ENCODE data around the gene SAMHD1.
"Not testable (repeated sequence)": the region's sequence is repeated elsewhere in the genome, so short reads cannot be mapped to it uniquely, and the experiment has no call there.

The SAMHD1 gene

DNA sequence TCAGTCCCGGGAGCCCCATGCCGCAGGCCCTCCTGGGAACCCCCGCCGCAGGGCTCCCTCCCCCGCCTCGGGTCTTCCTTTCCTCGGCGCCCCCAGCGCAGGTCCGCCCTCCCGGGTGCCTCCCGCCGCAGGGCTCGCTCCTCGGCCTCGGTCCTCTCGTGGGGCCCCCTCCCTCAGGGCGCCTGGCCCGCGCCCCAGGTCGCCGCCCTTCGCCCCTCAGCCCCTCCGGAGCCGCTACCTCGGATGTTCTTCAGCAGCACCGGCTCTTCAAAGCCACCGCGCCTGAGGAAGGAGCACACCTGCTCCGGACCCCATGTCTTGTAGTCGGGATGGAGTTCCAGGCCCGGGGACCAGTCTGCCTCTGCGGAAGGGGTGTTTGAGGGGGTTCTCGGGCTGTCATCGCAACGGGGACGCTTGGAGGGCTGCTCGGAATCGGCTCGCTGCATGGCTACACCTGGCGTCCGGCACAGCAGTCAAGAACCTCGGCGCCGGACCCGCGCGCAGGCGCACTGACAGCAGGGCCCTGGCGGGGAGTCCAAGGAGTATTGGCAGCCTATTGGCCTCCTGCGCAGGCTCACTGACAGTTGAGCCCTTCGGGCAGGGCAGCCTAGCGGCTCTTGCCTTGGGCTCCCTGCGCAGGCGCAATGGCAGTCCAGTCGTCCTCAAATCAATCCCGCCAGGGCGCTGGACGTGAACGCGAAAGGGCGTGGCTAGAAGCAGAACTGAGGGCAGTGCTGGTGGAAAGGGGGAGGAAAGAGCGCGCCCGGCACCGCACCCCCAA, at the start of gene SAMHD1:
SAMHD1 (minus strand) TSS at position 511 of the 781 bp plus-strand sequence; CDS start at position 446, 65 bp downstream.
- peak; percentile 67 for DNase-seq (ENCODE audit: low read depth, low spot score)

DNA sequence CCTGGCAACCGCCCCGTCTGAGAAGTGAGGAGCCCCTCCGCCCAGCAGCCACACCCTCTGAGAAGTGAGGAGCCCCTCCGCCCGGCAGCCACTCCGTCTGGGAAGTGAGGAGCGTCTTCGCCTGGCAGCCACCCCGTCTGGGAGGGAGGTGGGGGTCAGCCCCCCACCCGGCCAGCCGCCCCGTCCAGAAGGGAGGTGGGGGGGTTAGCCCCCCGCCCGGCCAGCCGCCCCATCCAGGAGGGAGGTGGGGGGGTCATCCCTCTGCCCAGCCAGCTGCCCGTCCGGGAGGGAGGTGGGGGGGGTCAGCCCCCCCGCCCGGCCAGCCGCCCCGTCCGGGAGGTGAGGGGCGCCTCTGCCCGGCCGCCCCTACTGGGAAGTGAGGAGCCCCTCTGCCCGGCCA, 48.7 kb upstream of the SAMHD1 start:
- not testable (repeated sequence) for DNase-seq (ENCODE audit: low read depth, low spot score); H3K27ac ChIP-seq

More for the DNA sequence above, at the start of gene SAMHD1:
- H3K27ac ChIP-seq: no peak within 1 kb of the TSS

DNA sequence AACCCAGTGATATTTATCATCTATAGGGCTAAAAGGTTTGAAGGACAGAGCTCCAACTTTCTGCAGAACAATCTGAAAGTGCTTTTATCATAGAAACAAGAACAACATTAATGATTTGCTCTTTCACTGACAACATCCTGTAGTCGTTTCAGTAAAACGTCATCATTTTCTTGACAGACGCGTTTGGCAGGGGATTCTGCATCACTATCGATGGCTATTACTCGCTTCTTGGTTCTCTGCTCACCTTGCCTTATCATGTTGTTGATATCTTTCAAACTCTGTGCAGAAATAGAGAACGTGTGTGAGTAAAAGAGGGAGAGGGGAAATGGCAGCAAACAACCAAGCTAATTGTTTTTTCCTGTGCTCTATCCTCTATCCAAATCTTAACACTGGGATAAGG, 47.1 kb upstream of the SAMHD1 start:
- no peak for DNase-seq (ENCODE audit: low read depth, low spot score)
- H3K27ac ChIP-seq: no peak overlapping the region

DNA sequence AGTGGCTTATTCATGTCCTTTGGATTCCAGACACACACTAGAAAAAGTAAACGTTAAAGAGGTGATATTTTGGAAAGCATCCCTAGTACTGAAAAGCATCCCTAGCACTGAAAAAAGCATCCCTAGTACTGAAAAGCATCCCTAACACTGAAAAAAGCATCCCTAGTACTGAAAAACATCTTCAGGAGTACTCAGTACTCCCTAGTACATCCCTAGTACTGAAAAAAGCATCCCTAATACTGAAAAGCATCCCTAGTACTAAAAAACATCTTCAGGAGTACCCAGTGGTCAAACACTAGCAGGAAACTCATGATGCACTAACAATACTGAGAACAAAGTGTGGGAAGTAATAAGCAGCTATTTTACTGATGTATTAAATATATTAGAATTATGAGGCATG, 45.6 kb upstream of the SAMHD1 start:
- H3K27ac ChIP-seq: no peak overlapping the region
- DNase-seq (ENCODE audit: low read depth, low spot score): no peak

DNA sequence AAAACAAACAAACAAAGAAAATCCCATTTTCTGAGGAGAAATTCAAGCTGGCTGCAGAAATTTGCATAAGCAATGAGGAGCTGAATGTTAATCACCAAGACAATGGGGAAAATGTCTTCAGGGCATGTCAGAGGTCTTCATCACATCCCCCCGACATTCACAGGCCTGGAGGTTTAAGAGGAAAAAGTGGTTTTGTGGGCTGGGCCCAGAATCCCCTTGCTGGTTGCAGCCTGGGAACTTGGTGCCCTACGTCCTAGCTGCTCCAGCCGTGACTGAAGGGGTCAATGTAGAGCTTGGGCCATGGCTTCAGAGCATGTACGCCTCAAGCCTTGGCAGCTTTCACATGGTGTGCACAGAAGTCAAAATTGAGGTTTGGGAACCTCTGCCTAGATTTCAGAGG, 42.7 kb upstream of the SAMHD1 start:
- not testable (repeated sequence) for H3K27ac ChIP-seq; DNase-seq (ENCODE audit: low read depth, low spot score)

DNA sequence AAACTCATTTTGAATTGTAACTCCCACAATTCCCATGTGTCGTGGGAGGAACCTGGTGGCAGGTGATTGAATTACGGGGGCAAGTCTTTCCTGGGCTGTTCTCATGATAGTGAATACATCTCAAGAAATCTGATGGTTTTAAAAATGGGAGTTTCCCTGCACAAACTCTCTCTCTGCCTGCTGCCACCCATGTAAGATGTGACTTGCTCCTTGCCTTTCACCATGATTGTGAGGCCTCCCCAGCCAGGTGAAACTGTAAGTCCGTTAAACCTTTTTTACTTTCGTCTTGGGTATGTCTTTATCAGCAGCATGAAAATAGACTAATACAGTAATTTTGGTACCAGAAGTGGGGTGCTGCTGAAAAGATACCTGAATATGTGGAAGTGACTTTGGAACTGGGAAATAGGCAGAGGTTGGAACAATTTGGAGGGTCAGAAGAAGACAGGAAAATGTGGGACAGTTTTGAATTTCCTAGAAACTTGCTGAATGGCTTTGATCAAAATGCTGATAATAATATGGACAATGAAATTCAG, 41.4 kb upstream of the SAMHD1 start:
- no peak for DNase-seq (ENCODE audit: low read depth, low spot score)
- H3K27ac ChIP-seq: no peak overlapping the region

DNA sequence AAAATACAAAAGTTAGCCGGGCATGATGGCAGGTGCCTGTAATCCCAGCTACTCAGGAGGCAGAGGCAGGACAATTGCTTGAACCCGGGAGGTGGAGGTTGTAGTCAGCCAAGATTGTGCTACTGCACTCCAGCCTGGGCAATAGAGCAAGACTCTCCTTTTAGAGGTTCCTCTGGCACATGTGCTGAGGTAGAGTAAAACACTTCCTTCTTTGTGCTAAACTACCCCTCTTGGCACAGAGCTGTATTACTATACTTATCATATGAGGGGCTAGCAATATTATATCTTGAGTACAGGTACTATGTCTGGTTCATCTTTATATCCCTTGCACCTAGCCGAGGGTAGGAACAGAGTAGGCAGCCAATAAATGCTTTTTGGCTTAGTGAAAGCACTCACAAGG, 40.2 kb upstream of the SAMHD1 start:
- no peak for DNase-seq (ENCODE audit: low read depth, low spot score)
- H3K27ac ChIP-seq: no peak overlapping the region

DNA sequence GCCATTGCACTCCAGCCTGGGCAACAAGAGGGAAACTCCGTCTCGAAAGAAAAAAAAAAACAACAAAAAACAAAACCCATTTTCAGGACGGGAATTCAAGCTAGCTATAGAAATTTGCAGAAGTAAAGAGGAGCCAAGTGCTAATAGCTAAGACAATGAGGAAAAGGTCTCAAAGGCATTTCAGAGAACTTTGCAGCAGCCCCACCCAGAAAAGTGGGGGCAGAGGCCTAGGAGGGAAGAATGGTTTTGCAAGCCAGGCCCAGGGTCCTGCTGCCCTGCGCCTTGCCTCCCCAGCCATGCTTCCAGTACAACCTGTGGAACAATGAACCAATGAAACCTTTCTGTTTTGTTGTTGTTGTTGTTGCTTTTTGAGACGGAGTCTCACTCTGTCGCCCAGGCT, 38.3 kb upstream of the SAMHD1 start:
- no peak for DNase-seq (ENCODE audit: low read depth, low spot score)
- no peak overlapping the region for H3K27ac ChIP-seq

DNA sequence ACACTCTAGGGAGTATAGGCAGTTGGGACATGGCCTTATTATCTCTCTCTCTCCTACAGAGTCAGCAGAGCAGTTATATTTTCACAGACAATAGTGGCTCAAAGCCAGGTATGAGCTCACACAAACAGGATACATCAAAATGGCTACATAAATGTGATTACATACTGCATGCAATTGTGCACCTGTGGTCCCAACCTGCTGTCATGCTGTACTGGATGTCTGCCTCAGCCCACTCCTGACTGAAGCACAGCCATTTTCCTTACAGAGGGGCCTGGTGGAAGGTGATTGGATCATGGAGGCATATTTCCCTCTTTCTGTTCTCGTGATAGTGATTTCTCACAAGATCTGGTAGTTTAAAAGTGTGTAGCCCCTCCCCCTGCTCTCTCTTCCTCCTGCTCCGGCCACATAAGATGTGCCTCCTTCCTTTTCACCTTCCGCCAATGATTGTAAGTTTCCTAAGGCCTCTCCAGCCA, 37.0 kb upstream of the SAMHD1 start:
- no peak overlapping the region for H3K27ac ChIP-seq
- peak; percentile 5 for DNase-seq (ENCODE audit: low read depth, low spot score)

DNA sequence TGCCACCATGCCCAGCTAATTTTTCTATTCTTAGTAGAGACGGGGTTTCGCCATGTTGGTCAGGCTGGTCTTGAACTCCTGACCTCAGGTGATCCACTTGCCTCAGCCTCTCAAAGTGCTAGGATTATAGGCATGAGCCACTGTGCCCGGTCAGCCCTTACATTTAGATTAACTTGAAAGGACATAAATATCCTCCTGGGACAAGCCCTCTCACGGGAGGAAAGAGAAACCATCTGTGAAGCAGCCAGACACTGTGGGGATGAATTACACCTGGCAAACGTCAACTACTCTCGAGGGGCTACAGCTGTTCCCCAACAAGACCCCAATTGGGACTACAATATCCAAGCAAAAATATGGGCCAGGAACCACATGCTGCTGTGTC, 32.7 kb upstream of the SAMHD1 start:
- no peak for DNase-seq (ENCODE audit: low read depth, low spot score)
- H3K27ac ChIP-seq: no peak overlapping the region

DNA sequence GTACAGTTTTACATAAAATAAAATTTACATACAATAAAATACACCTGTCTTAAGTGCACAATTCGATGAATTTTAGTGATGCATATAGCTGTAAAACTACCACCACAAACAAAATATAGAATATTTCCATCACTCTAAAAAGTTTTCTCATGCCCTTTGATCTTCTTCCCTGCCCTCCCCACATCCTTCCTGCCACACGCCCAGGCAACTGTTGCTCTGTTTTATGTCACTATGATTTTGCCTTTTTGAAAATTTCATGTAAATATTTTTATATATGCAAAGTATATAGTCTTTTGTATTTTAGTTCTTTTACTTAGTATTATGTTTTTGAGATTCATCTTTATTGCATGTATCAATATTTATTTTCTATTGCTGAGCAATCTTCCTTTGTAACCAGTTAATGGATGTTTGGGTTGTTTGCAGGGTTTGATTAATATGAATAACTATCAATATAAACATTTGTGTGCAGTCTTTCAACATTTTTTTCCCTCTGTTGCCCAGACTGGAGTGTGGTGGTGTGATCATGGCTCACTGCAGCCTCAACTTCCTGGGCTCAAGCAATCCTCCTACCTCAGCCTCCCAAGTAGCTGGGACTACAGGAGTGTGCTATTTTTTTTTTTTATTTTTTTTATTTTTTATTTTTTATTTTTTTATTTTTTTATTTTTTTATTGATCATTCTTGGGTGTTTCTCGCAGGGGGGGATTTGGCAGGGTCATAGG, 23.8 kb upstream of the SAMHD1 start:
- no peak for DNase-seq (ENCODE audit: low read depth, low spot score)
- H3K27ac ChIP-seq: no peak overlapping the region

DNA sequence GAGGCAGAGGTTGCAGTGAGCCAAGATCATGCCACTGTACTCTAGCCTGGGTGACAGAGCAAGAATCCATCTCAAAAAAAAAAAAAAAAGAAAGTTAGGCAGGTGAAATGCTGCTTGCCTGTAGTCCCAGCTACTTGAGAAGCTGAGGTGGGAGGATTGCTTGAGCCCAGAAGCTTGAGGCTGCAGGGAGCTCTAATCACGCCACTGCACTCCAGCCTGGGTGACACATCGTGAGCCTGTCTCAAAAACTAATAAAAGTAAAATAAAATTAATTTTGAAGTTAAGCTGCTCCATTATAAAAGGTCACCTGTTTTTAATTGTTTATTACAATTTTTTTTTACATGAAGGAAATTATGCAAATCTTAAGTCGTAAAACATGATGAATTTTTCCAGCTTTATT, 23.2 kb upstream of the SAMHD1 start:
- H3K27ac ChIP-seq: no peak overlapping the region
- DNase-seq (ENCODE audit: low read depth, low spot score): no peak

DNA sequence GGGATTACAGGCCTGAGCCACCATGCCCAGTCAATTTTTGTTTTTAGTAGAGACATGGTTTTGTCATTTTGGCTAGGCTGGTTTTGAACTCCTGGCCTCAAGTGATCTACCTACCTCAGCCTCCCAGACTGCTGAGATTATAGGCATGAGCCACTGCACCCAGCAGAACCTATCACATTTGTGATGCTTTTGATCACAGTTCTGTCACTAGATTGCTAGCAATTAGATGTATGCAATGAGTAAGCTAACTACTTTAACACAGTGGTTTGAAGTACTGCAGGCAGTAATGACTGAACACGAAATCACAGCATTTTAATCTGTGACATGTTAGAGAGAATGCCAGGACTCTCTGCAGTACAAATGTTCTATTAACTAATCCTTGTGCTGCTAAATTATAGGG, 19.6 kb upstream of the SAMHD1 start:
- no peak overlapping the region for H3K27ac ChIP-seq
- DNase-seq (ENCODE audit: low read depth, low spot score): no peak

DNA sequence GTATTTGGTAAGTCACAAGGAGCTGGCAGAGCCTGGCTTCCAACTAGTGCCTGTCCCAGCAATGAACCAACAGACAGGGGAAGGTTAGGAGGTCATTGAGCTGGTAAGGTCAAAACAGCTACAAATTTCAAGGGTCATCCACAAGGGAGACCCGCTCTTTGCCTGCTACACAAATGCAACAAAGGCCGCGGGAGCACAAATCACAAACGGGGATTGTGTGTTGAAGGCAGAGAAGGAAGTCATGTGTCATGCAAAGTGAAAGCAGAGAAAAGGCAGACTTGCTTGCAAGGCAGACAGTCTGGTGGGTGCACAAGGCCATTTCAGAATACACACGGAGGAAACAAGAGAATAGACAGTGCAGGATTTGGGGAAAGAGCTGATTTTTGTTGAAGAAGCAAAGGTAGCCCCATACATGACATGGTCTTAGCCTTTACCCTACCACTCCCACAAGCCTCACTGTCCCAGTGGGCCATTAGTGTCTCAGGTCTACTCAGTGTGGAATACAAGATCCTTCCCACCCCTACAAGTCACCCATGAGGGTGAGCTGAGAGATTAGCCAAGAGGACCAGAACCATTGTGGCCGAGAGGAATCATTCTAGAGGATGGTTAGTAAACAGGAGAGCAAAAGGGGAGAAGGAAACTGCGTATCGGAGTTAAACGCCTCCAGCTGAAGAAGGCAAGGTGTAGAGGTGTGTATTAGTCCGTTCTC, 18.1 kb upstream of the SAMHD1 start:
- DNase-seq (ENCODE audit: low read depth, low spot score): no peak
- H3K27ac ChIP-seq: no peak overlapping the region

DNA sequence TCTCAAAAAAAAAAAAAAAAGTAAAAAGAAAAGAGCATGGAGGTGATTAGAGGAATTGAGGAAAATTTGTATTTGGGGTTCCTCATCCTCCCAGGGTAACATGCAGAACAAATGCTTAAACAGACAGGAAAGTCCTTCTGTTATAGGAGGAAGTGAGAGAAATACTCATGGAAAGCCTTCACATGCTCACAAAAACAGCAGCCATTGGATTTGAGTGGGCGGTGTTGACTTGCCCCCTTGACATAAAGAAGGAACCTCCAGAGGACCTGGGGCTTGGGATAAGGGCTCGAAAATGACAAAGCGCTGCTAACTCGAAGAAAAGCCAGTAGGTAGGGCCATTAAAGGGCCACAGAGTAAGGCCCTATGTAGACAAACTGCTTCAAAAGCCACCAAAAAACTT, 17.5 kb upstream of the SAMHD1 start:
- no peak overlapping the region for H3K27ac ChIP-seq
- no peak for DNase-seq (ENCODE audit: low read depth, low spot score)

DNA sequence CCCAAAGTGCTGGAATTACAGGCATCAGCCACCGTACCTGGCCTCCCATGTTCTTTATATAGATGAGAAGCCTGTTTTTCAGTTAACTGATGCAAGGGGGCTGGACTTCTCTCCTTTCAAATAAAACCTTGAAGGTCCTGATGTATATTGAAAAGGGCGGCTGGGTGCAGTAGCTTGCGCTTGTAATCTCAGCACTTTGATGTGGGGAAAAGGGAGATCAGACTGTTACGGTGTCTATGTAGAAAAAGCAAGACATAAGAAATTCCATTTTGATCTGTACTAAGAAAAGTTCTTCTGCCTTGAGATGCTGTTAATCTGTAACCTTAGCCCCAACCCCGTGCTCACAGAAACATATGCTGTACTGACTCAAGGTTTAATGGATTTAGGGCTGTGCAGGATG, 16.1 kb upstream of the SAMHD1 start:
- no peak for DNase-seq (ENCODE audit: low read depth, low spot score)
- no peak overlapping the region for H3K27ac ChIP-seq

DNA sequence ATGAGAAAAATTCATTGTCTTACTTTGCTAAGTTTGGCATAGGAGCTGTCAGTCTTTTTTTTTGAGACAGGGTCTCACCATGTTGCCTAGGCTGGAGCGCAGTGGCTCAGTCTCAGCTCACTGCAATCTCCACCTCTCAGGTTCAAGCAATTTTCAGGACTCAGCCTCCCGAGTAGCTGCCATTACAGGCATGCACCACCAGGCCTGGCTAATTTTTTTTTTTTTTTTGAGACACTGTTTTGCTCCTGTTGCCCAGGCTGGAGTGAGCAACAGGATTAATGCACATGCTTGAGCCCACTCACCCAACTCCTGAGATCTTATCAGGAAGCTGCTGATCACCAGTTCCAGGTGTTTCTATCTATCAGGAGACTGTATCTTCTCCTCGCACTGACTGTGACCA, 15.5 kb upstream of the SAMHD1 start:
- not testable (repeated sequence) for H3K27ac ChIP-seq; DNase-seq (ENCODE audit: low read depth, low spot score)

DNA sequence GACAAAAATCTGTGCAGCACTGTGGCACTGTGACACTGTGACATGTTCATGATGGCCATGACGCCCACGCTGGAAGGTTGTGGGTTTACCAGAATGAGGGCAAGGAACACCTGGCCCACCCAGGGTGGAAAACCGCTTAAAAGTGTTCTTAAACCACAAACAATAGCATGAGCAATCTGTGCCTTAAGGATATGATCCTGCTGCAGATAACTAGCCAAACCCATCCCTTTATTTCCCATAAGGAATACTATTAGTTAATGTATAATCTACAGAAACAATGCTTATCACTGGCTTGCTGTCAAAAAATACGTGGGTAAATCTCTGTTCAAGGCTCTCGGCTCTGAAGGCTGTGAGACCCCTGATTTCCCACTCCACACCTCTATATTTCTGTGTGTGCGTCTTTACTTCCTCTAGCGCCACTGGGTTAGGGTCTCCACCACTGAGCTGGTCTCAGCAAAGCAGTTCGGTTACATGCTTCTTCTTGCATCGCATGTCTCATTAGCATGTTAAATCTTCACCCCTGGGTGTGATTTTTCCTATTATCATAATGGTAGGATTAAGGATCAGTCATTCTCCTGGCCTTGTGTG, 10.9 kb upstream of the SAMHD1 start:
- H3K27ac ChIP-seq; DNase-seq (ENCODE audit: low read depth, low spot score): not testable (repeated sequence)

DNA sequence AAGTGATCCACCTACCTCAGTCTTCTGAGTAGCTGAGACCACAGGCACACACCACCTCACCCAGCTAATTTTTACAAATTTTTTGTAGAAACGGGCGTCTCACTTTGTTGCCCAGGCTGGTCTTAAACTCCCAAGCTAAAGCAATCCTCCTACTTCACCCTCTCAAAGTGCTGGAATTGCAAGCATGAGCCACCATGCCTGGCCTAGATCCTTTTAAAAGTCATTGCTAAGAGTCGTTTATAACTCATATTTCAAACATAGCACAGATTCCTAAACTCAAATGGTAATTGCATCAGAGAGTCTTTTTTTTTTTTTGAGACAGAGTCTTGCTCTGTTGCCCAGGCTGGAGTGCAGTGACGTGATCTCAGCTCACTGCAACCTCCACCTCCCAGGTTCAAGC, 7.7 kb upstream of the SAMHD1 start:
- H3K27ac ChIP-seq: no peak overlapping the region
- no peak for DNase-seq (ENCODE audit: low read depth, low spot score)

DNA sequence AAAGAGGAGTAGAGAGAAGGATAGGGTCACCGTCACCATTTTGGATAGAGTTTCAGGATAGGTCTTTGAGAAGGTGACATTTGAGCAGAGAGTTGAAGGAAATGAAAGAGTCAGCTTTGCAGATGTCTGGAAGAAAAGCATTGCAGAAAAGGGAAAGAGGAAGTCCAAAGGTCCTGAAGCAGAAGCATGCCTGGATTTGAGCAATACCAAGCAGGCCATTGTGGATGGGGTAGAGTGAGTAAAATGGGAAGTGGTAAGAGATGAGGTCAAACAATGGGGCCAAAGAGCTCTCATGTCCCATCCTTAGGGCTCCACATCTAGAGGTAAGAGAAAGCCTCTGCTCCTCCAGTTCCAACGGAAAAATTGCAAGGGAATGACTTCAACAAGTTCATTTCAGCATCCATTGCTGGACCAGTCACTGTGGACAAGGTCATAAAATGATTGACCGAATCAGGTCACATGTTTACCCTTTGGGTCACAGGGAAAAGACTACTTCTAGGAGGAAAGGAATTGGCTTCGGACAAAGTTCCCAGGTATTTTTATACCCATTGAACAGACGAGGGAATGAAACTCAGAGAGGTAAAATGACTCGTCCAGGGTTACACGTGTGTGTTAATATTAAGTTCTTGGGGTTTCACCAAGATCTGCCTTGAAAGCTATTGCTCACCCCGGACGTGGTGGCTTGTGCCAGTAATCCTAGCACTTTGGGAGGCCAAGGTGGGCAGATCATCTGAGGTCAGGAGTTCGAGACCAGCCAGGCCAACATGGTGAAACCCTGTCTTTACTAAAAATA, 6.6 kb upstream of the SAMHD1 start:
- no peak overlapping the region for H3K27ac ChIP-seq
- DNase-seq (ENCODE audit: low read depth, low spot score): no peak
